EH (cell line): ENCODE data around the gene C12orf54.
"Not testable (repeated sequence)": the region's sequence is repeated elsewhere in the genome, so short reads cannot be mapped to it uniquely, and the experiment has no call there.

Source experiments
- DNase-seq: peaks from one replicate; pipeline ENCODE4 v3.0.0-alpha.2; 2015; ENCODE audit warnings: low read depth

Gene C12orf54

DNA sequence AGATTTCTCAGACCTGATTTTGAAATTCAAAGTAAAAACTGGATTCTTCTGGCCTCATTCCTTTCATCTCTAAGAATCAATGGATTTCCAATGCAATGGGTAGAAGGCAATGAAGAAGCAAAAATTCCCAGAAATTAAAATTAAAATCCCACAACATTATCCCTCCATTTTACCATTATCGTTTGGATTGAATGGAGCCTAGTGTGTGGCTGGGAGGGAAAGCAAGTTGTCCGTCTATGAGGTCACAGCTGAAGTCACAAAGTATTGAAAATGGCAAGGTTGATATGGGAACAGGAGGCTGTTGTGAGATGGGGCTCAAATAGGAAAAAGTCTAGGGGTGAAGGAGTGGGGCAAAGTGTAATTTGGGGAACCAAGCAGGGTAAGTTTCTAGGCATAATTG, at the start of gene C12orf54:
TSS of gene C12orf54 (plus strand) at position 301 of the 400 bp plus-strand sequence. CDS start 799 bp downstream, outside the sequence.
- DNase-seq, result no peak

GRCh38 chr12:48434016-48434415, 48.3 kb upstream of the C12orf54 start:
- not testable (repeated sequence) for DNase-seq

DNA sequence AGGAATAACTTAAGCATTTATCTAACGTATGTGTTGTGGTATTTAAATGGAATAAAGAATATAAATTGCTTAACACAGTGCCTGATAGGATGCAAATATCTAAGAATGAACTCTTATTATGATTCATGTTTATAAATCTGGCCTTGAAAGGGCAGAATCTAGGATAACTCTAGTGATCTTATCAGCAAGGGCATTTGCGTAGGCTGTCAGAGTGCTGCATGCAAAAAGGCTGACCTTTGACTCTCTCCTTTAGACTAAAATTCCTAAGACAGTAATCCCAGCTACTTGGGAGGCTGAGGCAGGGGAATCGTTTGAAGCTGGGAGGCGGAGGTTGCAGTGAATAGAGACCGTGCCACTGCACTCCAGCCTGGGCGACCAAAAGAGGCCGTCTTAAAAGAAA, 41.2 kb upstream of the C12orf54 start:
- no peak for DNase-seq

DNA sequence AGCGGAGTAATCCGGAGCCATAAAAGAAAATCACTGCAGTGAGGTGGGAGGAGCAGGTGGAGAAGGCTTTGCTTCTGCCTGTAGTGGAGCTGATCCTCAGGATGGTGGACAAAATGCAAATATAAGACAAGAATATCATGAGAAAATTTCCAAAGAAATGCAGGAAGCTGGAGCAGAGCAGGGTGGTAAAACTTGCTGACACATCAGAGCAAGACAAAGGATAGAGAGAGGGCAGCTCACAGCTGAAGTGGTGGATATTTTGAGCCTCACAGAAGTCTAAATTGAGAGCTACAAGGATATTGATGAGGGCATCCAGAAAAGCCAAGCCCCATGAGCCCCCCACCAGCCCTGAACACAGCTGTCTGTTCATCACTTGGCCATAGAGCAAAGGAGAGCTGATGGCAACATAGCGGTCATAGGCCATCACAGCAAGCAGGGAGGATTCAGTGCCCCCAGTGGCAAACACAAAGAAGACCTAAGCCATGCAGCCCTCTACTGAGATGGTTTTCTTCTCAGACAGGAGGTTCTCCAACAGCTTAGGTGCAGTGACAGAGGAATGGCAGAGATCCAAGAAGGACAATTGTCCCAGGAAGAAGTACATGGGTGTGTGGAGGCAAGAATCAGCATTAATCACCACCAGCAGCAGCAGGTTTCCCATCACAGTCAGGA, 40.0 kb upstream of the C12orf54 start:
- no peak for DNase-seq

- DNase-seq, result no peak
These were observed 36.8 kb upstream of the C12orf54 start for GRCh38 chr12:48445538-48445937.

DNA sequence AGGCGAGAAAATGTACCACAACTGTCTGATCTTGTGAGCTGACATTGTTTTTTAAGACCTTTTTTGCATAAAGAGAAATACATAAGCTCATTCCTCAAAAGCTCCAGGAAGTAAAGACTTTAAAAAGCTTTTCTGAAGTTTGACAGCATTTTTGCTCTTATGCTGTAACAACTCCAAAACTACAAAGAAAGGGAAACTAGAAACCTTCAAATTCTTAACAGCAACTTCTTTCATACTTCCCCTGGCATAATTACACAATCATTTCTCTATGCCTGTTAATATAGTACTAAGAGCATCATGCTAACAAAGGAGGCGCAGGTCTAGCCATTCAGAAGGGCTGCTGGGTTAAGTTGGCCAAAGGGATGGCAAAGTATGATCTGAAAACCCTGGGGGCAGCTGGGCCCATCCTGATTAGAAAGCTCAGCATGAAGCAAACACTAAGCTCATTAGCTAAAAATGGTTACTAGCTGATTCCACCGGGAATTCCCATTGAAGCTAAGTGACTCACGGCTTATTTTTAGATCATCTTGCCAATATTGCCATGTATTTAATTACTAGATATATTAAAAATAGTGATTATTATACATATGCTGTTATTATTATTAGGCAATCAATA, 36.0 kb upstream of the C12orf54 start:
- no peak for DNase-seq

GRCh38 chr12:48447755-48448154, 34.5 kb upstream of the C12orf54 start:
- no peak for DNase-seq

- no peak for DNase-seq
These were observed 30.9 kb upstream of the C12orf54 start for GRCh38 chr12:48451372-48451771.

- not testable (repeated sequence) for DNase-seq
These were observed 29.3 kb upstream of the C12orf54 start for GRCh38 chr12:48452961-48453360.

- peak; percentile 17 for DNase-seq
These were observed 27.6 kb upstream of the C12orf54 start for GRCh38 chr12:48454667-48455066.

GRCh38 chr12:48455116-48455515, 27.2 kb upstream of the C12orf54 start:
- DNase-seq, result no peak

- DNase-seq, result no peak
These were observed 23.0 kb upstream of the C12orf54 start for GRCh38 chr12:48459259-48459658.

DNA sequence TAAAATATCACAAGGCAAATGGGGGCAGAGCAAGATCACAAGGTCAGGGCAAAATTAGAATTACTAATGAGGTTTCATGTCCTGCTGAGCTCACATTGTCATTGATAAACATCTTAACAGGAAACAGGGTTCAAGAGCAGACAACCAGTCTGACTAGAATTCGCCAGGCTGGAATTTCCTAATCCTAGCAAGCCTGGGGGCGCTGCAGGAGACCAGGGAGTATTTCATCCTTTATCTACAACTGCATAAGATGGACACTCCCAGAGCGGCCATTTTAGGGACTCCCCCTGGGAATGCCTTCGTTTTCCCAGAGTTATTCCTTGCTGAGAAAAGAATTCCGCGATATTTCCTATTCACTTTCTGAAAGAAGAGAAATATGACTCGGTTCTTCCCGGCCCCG, 13.3 kb upstream of the C12orf54 start:
- not testable (repeated sequence) for DNase-seq

- DNase-seq, result no peak
These were observed 10.0 kb upstream of the C12orf54 start, which contains the start of gene ANP32D for GRCh38 chr12:48472259-48472658. Gene ANP32D (plus strand): TSS chr12:48472559. CDS start chr12:48472665, 106 bp downstream.

DNA sequence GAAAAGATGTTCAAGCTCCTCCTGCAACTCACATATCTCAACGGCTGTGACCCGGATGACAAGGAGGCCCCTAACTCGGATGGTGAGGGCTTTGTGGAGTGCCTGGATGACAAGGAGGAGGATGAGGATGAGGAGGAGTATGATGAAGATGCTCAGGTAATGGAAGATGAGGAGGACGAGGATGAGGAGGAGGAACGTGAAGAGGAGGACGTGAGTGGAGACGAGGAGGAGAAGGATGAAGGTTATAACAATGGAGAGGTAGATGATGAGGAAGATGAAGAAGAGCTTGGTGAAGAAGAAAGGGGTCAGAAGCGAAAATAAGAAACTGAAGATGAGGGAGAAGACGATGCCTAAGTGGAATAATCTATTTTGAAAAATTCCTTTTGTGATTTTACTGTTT, 9.2 kb upstream of the C12orf54 start:
- DNase-seq, result no peak

DNA sequence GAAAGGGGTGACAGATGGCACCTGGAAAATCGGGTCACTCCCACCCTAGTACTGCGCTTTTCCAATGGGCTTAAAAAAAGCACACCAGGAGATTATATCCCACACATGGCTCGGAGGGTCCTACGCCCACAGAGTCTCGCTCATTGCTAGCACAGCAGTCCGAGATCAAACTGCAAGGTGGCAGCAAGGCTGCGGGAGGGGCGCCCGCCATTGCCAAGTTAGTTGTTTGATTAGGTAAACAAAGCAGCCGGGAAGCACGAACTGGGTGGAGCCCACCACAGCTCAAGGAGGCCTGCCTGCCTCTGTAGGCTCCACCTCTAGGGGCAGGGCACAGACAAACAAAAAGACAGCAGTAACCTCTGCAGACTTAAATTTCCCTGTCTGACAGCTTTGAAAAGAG, 7.8 kb upstream of the C12orf54 start:
- not testable (repeated sequence) for DNase-seq

DNA sequence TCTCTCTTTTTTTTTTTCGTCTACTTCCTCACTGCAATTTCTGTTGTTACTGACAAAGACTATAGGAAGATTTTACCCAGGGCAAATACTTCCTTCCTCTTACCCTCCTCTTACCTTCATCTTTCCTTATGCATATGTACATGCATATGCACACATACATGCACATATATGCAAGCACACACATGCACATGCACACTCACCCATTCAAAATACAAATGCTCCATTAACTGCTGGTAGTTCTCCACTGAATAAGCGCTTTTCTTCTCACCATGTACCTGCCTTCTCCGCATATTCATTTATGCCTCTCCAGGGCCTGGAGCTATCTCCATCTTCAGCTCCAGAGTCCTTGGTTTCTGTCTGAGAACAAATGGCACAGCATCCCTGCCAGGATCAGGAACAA, 632 bp downstream of the C12orf54 start:
- no peak for DNase-seq

DNA sequence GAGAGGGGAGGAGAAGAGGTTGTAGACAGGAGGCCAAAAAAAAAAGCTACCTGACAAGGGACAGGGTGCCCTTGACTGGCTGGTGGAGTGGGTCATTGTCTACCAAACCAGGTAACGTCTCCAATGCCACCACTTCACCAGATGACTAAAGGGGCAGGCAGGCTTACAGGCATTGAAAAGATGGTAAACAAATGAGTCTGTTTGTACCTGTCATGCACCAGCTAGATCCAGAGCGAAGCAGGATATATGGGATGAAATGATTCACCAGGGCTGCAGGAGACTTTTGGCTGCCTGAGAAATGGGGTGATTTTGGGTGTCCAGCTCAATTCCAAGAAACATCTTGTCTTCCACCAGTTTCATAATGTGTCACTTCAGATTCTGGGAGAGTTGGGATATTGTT, 4.0 kb downstream of the C12orf54 start:
- DNase-seq, result no peak

DNA sequence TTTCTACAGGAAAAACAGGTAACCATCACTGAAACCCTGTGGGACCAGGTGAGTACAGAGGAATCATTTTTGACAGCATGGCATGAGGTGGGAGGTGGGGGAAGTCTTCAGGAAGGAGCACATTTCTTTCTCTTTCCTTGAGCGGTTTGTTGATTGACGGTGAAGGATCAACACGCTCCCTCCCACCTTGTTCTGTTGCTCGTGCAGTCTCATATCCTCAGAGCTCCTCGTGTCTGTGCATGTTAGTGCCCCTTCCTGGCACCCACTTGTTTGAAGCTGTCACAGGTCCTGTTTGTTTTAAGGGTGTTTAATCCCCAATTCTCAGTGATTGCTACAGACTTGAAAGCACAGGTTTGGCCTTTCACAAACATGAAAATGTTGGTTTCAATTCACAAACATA, 4.4 kb downstream of the C12orf54 start:
- DNase-seq, result no peak

GRCh38 chr12:48489012-48489411, 6.7 kb downstream of the C12orf54 start:
- peak; percentile 67 for DNase-seq

GRCh38 chr12:48489456-48489855, 7.2 kb downstream of the C12orf54 start:
- DNase-seq, result not testable (repeated sequence)

- not testable (repeated sequence) for DNase-seq
These were observed 18.0 kb downstream of the C12orf54 start for GRCh38 chr12:48500281-48500680.

GRCh38 chr12:48506836-48507235, 24.5 kb downstream of the C12orf54 start:
- DNase-seq, result not testable (repeated sequence)

- DNase-seq, result no peak
These were observed 26.7 kb downstream of the C12orf54 start for GRCh38 chr12:48508987-48509386.
